ENCODE measurements around the gene GYS2. TPM values are rescaled to one million over a fixed set of nuclear protein-coding genes. Genes with fewer than 3 reads are reported as not detected.

The GYS2 gene
- total and polyA plus RNA-seq, 10 donors: 0.05 TPM; not detected in 9

- Histone ChIP-seq H3K27ac (no peak overlapping the region), H3K36me3 (no peaks in the 10 kb centered on the region), H3K4me3 (no peak overlapping the region), H3K27me3 (replicated peaks in 1 of 7) (no peaks in the 10 kb centered on the region), H3K4me1 (peaks cover 0 to 7% (median 2%) of the 10 kb centered on the region in 6 donors), H3K9me3 (no peaks in the 10 kb centered on the region)
- DNase-seq: no peak
- WGBS, 5 donors: 75 to 84% (median 80%) methylated on average over 2 of the region's 2 CpGs
- no peak for TF ChIP-seq POLR2AphosphoS5 (IDR thresholded peaks at IDR 0.05)
- no peak for TF ChIP-seq POLR2A (IDR thresholded peaks at IDR 0.05)
- TF ChIP-seq CTCF (IDR thresholded peaks at IDR 0.05 in 8 of 11, conservative IDR thresholded peaks at IDR 0.05 in 3 of 11): peak in 7 of 11 experiments; percentile 13 to 44 (median 22)
- intact Hi-C loops (cut with DNase I; ENCODE audit: low total_unique reads): loop anchor here (5.0 kb wide), 1 partner anchor 75 kb away; no protein-coding TSS in a partner anchor
Observed at GRCh38 chr12:21607701-21608100, 3.1 kb upstream of the GYS2 start.

DNA sequence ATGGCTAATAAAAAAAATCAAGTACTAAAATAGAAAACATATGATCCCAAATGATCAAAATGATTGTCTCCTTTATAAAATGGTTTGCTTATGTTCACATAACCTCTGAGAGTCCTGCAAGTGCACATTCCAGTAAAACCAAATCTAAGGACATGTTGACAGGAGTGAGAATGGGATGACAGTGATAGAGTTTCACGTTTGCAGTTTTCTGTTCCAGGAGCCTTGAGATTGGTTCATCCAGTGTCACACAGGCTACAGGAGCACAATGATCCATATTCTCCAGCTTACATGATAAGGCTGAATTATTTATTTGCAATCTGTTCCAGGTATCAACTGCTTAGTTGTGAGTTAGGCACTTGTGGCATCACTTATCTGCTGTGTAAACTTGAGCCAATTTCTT, 1.5 kb upstream of the GYS2 start:
- H3K27ac ChIP-seq: no peak overlapping the region
- H3K4me1 ChIP-seq: peaks cover 0 to 7% (median 2%) of the 10 kb centered on the region in 6 donors
- H3K4me3 ChIP-seq: no peak overlapping the region
- no peak for DNase-seq
- intact Hi-C loops (cut with DNase I; ENCODE audit: low total_unique reads): loop anchor here (5.0 kb wide), 1 partner anchor 76 kb away; no protein-coding TSS in a partner anchor
- H3K27me3 ChIP-seq (replicated peaks in 1 of 7): no peaks in the 10 kb centered on the region
- no peaks in the 10 kb centered on the region for H3K9me3 ChIP-seq
- WGBS, 5 donors: 78 to 88% (median 80%) methylated on average over 1 of the region's 1 CpG
- TF ChIP-seq POLR2A (IDR thresholded peaks at IDR 0.05) (no peak), CTCF (IDR thresholded peaks at IDR 0.05 in 8 of 11, conservative IDR thresholded peaks at IDR 0.05 in 3 of 11) (no peak), POLR2AphosphoS5 (IDR thresholded peaks at IDR 0.05) (no peak)
- H3K36me3 ChIP-seq: no peaks in the 10 kb centered on the region

DNA sequence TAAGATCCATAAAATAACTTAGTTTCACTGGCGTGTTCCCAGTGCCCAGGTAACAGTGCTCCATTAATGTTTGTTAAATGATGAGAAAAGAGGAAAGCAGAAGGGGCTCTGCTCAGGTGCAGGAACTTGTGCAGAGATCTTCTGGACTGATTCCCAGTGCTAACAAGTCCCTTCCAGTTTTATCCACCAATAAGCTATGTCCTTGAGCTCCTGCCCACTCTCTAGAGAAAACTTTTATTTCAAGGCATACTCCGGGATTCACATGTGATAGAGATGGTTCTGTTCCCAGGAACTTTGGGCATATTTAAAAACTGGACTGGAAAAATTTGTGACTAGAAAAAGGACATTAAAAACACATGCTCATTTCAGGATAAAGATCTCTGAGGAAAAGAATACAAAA, 1.9 kb downstream of the GYS2 start:
- DNase-seq: no peak
- H3K4me1 ChIP-seq: peaks cover 0 to under 1% (median 0%) of the 10 kb centered on the region in 6 donors
- intact Hi-C loops (cut with DNase I; ENCODE audit: low total_unique reads): no loop called here
- H3K27ac ChIP-seq: no peak overlapping the region
- no peak for TF ChIP-seq POLR2A (IDR thresholded peaks at IDR 0.05)
- TF ChIP-seq POLR2AphosphoS5 (IDR thresholded peaks at IDR 0.05): no peak
- no peak for TF ChIP-seq CTCF (IDR thresholded peaks at IDR 0.05 in 8 of 11, conservative IDR thresholded peaks at IDR 0.05 in 3 of 11)
- H3K27me3 ChIP-seq (replicated peaks in 1 of 7): no peaks in the 10 kb centered on the region
- H3K4me3 ChIP-seq: no peak overlapping the region
- WGBS, 5 donors: 73 to 91% (median 76%) methylated on average over 2 of the region's 2 CpGs
- no peaks in the 10 kb centered on the region for H3K9me3 ChIP-seq
- H3K36me3 ChIP-seq: no peaks in the 10 kb centered on the region

- WGBS, 5 donors: 77 to 88% (median 79%) methylated on average over 5 of the region's 5 CpGs
- Histone ChIP-seq H3K36me3 (no peaks in the 10 kb centered on the region), H3K4me3 (no peak overlapping the region), H3K27ac (no peak overlapping the region), H3K4me1 (no peaks in the 10 kb centered on the region), H3K27me3 (replicated peaks in 1 of 7) (no peaks in the 10 kb centered on the region), H3K9me3 (no peaks in the 10 kb centered on the region)
- intact Hi-C loops (cut with DNase I; ENCODE audit: low total_unique reads): no loop called here
- no peak for DNase-seq
- TF ChIP-seq POLR2A (IDR thresholded peaks at IDR 0.05): no peak
- no peak for TF ChIP-seq CTCF (IDR thresholded peaks at IDR 0.05 in 8 of 11, conservative IDR thresholded peaks at IDR 0.05 in 3 of 11)
- TF ChIP-seq POLR2AphosphoS5 (IDR thresholded peaks at IDR 0.05): no peak
Observed at GRCh38 chr12:21600196-21600595, 4.5 kb downstream of the GYS2 start.
